Measurements from ENCODE around the gene CD6. TPM values are rescaled to one million over a fixed set of nuclear protein-coding genes. Genes with fewer than 3 reads are reported as not detected.

CD6 gene
- total and polyA plus RNA-seq, 4 donors: 1.2 to 3.1 (median 1.7) TPM

DNA sequence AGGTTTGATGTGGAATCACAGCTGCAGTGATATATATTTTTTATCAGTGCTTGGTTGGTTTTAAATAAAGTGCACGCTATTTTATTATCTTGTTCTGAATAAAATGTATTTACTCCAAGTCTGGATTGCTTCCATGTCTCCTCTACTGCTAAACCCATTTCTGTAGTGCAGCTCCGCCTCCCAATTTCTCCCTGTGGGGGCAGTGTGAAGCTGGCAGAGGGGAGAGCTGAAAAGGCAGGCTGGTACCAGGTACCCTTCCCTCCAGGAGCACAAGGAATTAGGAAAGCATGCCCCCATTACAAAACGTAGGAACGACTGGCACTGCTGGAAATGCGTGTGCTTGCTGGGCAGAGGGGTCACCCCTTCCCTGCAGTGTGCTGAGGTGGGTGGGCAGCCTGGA lies 48.2 kb upstream of the CD6 start:
- H3K27me3 ChIP-seq (ENCODE audit: control insufficient read depth in 3 of 3, insufficient read depth in 3 of 3, low read length in 2 of 3): no peaks in the 10 kb centered on the region
- DNase-seq (no peak), ATAC-seq (ENCODE audit: insufficient read depth, low FRiP score) (no peak)
- peaks cover 0 to 16% (median 4%) of the 10 kb centered on the region in 5 donors for H3K4me1 ChIP-seq (ENCODE audit: control insufficient read depth in 5 of 5, insufficient read depth in 5 of 5, low read length in 5 of 5)
- peaks cover 0 to 3% (median 0%) of the 10 kb centered on the region in 4 donors for H3K9me3 ChIP-seq (ENCODE audit: control insufficient read depth in 4 of 4, insufficient read depth in 3 of 4, low read length in 3 of 4)
- 83 to 90% methylated on average over 5 of the region's 5 CpGs for WGBS, 2 donors
- TF ChIP-seq, protein P1, sequence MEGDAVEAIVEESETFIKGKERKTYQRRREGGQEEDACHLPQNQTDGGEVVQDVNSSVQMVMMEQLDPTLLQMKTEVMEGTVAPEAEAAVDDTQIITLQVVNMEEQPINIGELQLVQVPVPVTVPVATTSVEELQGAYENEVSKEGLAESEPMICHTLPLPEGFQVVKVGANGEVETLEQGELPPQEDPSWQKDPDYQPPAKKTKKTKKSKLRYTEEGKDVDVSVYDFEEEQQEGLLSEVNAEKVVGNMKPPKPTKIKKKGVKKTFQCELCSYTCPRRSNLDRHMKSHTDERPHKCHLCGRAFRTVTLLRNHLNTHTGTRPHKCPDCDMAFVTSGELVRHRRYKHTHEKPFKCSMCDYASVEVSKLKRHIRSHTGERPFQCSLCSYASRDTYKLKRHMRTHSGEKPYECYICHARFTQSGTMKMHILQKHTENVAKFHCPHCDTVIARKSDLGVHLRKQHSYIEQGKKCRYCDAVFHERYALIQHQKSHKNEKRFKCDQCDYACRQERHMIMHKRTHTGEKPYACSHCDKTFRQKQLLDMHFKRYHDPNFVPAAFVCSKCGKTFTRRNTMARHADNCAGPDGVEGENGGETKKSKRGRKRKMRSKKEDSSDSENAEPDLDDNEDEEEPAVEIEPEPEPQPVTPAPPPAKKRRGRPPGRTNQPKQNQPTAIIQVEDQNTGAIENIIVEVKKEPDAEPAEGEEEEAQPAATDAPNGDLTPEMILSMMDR (IDR thresholded peaks at IDR 0.05; ENCODE audit: control extremely low read depth, extremely low read depth): no peak
- H3K36me3 ChIP-seq (ENCODE audit: control insufficient read depth in 4 of 4, insufficient read depth in 4 of 4, low read length in 4 of 4): peaks cover 9 to 30% (median 16%) of the 10 kb centered on the region in 4 donors
- no peak overlapping the region for H3K9ac ChIP-seq (ENCODE audit: insufficient read depth in 1 of 2, low read length in 2 of 2)
- H3K4me3 ChIP-seq: no peak overlapping the region
- no peak overlapping the region for H3K27ac ChIP-seq (ENCODE audit: low read depth in 1 of 2, low read length in 1 of 2)

DNA sequence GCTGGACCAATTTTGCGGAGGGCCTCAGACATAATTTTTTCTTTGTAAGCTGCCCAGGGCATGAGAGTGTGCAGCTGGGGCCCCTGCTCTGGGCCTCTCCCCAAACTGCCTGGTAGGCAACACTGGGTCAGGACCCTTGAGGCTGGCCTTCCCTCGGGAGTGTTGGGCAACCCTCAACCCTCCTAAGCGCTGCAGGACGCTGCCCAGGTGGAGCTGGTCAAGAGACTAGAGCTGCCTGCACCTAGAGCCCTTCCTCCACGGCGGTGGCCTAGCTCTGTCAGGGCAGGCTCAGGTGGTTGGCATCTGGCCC lies 47.7 kb upstream of the CD6 start:
- no peak overlapping the region for H3K4me3 ChIP-seq
- no peak overlapping the region for H3K27ac ChIP-seq (ENCODE audit: low read depth in 1 of 2, low read length in 1 of 2)
- H3K27me3 ChIP-seq (ENCODE audit: control insufficient read depth in 3 of 3, insufficient read depth in 3 of 3, low read length in 2 of 3): no peaks in the 10 kb centered on the region
- DNase-seq (no peak), ATAC-seq (ENCODE audit: insufficient read depth, low FRiP score) (no peak)
- H3K36me3 ChIP-seq (ENCODE audit: control insufficient read depth in 4 of 4, insufficient read depth in 4 of 4, low read length in 4 of 4): peaks cover 9 to 30% (median 16%) of the 10 kb centered on the region in 4 donors
- H3K4me1 ChIP-seq (ENCODE audit: control insufficient read depth in 5 of 5, insufficient read depth in 5 of 5, low read length in 5 of 5): peaks cover 0 to 16% (median 2%) of the 10 kb centered on the region in 5 donors
- 54 to 61% methylated on average over 4 to 6 of the region's 6 CpGs for WGBS, 2 donors
- peaks cover 0 to 3% (median 0%) of the 10 kb centered on the region in 4 donors for H3K9me3 ChIP-seq (ENCODE audit: control insufficient read depth in 4 of 4, insufficient read depth in 3 of 4, low read length in 3 of 4)
- TF ChIP-seq, protein P1 (IDR thresholded peaks at IDR 0.05; ENCODE audit: control extremely low read depth, extremely low read depth): no peak
- H3K9ac ChIP-seq (ENCODE audit: insufficient read depth in 1 of 2, low read length in 2 of 2): no peak overlapping the region

DNA sequence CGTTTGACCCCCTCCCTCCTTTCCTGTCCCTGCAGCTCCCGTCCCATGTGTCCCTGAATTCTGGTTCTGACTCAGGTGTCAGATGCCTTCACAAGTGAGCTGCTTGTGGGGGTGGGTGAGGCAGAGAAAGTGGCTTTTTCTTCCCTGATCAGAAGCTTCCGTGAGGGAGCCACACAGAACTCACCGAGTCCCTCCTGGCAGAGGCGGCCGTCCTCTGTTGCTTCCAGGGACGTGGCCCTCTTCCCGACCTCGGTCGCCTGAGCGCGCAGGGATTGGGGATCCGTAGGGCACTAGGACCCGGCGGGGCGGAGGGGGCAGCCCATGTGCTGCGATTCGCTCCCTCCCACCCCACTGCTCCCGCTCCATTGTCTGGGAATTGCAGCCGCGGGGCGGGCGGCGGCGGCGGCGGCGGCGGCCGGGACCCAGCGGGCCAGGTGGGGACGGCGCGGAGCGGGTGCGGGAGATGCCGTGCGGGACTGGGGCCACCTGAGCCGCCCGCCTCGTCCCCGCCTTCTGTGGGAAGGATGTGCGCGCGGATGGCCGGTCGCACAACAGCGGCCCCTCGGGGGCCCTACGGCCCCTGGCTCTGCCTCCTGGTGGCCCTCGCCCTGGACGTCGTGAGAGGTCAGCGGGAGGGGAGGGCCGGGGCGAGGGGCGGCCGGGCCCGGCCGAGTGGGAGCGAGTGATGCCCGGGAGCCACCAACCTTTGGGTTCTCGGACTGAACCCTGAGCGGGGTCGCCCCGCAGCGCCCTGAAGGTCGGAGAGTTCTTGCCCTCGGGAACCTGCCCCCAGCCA lies 47.2 kb upstream of the CD6 start, which contains the start of gene TMEM132A:
Gene TMEM132A, plus strand, starts transcription at position 351 of the 796 bp plus-strand sequence. Its CDS starts 174 bp downstream, at position 525.
- TF ChIP-seq, protein P1 (IDR thresholded peaks at IDR 0.05; ENCODE audit: control extremely low read depth, extremely low read depth): no peak
- H3K36me3 ChIP-seq (ENCODE audit: control insufficient read depth in 4 of 4, insufficient read depth in 4 of 4, low read length in 4 of 4): peaks cover 9 to 30% (median 16%) of the 10 kb centered on the region in 4 donors
- DNase-seq: peak; percentile 77 to 83 (median 82)
- no peak within 1 kb of the TSS for H3K27ac ChIP-seq (ENCODE audit: low read depth in 1 of 2, low read length in 1 of 2)
- no peak within 1 kb of the TSS for H3K9ac ChIP-seq (ENCODE audit: insufficient read depth in 1 of 2, low read length in 2 of 2)
- WGBS, 2 donors: 1% methylated on average over 43 to 69 of the region's 69 CpGs
- peak; percentile 90 for ATAC-seq (ENCODE audit: insufficient read depth, low FRiP score)
- H3K27me3 ChIP-seq (ENCODE audit: control insufficient read depth in 3 of 3, insufficient read depth in 3 of 3, low read length in 2 of 3): no peaks in the 10 kb centered on the region
- peak within 1 kb of the TSS; percentile 51 for H3K4me3 ChIP-seq
- H3K4me1 ChIP-seq (ENCODE audit: control insufficient read depth in 5 of 5, insufficient read depth in 5 of 5, low read length in 5 of 5): peaks cover 0 to 16% (median 0%) of the 10 kb centered on the region in 5 donors
- peaks cover 0 to 3% (median 0%) of the 10 kb centered on the region in 4 donors for H3K9me3 ChIP-seq (ENCODE audit: control insufficient read depth in 4 of 4, insufficient read depth in 3 of 4, low read length in 3 of 4)

Data from lung (tissue), 12 donors.